Hematopoietic multipotent progenitor cell treated with erythropoietin and hydrocortisone succinate and interleukin-3 and kit ligand, for 17 days (in vitro differentiated cells): ENCODE data around the gene LHFPL6.

Source experiments
- DNase-seq: peaks from one replicate; pipeline ENCODE4 v3.0.0-alpha.2; 2015; ENCODE audit warnings: low spot score

Gene LHFPL6

GRCh38 chr13:39379667-39380655, 223.0 kb downstream of the LHFPL6 start:
- DNase-seq: no peak

GRCh38 chr13:39379118-39379517, 223.9 kb downstream of the LHFPL6 start:
- no peak for DNase-seq

GRCh38 chr13:39378306-39378705, 224.7 kb downstream of the LHFPL6 start:
- no peak for DNase-seq

- DNase-seq: no peak
These were observed 225.3 kb downstream of the LHFPL6 start for GRCh38 chr13:39377699-39378098.

GRCh38 chr13:39376076-39376475, 226.9 kb downstream of the LHFPL6 start:
- DNase-seq: no peak

GRCh38 chr13:39375601-39376000, 227.4 kb downstream of the LHFPL6 start:
- DNase-seq: no peak

GRCh38 chr13:39374741-39375189, 228.2 kb downstream of the LHFPL6 start:
- DNase-seq: no peak

GRCh38 chr13:39373145-39373544, 229.8 kb downstream of the LHFPL6 start:
- no peak for DNase-seq

- DNase-seq: no peak
These were observed 231.3 kb downstream of the LHFPL6 start for GRCh38 chr13:39371706-39372105.

- no peak for DNase-seq
These were observed 232.4 kb downstream of the LHFPL6 start for GRCh38 chr13:39370554-39370953.

- no peak for DNase-seq
These were observed 232.9 kb downstream of the LHFPL6 start for GRCh38 chr13:39370048-39370447.

GRCh38 chr13:39369161-39369890, 233.7 kb downstream of the LHFPL6 start:
- DNase-seq: no peak

GRCh38 chr13:39365879-39366278, 237.1 kb downstream of the LHFPL6 start:
- DNase-seq: no peak

- DNase-seq: no peak
These were observed 238.0 kb downstream of the LHFPL6 start for GRCh38 chr13:39364947-39365468.

- DNase-seq: no peak
These were observed 239.6 kb downstream of the LHFPL6 start for GRCh38 chr13:39363382-39363772.

- DNase-seq: no peak
These were observed 240.2 kb downstream of the LHFPL6 start for GRCh38 chr13:39362652-39363381.

- no peak for DNase-seq
These were observed 249.0 kb downstream of the LHFPL6 start for GRCh38 chr13:39353988-39354387.

- DNase-seq: no peak
These were observed 252.5 kb downstream of the LHFPL6 start for GRCh38 chr13:39350461-39350881.

- DNase-seq: no peak
These were observed 253.5 kb downstream of the LHFPL6 start for GRCh38 chr13:39349391-39349960.

- DNase-seq: peak; percentile 9
These were observed 254.8 kb downstream of the LHFPL6 start for GRCh38 chr13:39347926-39348901.
